ENCODE measurements around the gene HIVEP3.

The HIVEP3 gene

DNA sequence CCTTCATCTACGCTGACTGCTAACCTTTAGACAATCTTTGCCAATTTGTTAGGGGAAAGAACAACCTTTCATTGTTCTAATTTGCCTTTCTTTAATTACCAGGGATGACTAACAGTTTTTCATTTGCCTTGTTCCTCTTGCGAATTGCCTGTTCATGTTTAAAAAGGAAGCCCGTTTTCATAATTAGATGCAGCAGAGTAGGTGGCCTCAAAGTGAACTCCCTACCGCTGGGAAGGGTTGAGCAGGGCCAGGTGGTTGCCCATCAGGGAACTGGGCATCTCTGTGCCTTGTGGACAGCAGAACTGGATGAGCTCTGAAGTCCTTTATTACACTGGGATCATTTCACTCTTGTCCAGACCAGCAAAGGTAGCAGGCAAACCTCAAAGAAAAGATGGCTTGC lies 59.0 kb downstream of the HIVEP3 start:
- Histone ChIP-seq H3K27ac (ENCODE audit: low read depth, low read length, poor library complexity, severe bottlenecking) (no peak overlapping the region), H3K9me2 (ENCODE audit: low read depth, low read length) (no peaks in the 10 kb centered on the region), H3K4me3 (ENCODE audit: low read depth, low read length, poor library complexity, severe bottlenecking) (no peak overlapping the region), H4K20me1 (ENCODE audit: insufficient read depth, low read length) (no peaks in the 10 kb centered on the region), H3K27me3 (ENCODE audit: insufficient read depth, low read length) (no peaks in the 10 kb centered on the region), H3K9me3 (ENCODE audit: low read length) (no peaks in the 10 kb centered on the region), H3K4me1 (ENCODE audit: insufficient read depth, low read length, severe bottlenecking) (no peaks in the 10 kb centered on the region), H3K36me3 (ENCODE audit: insufficient read depth, low read length) (no peaks in the 10 kb centered on the region), H3K9ac (ENCODE audit: low read length) (no peak overlapping the region), H3K4me2 (ENCODE audit: low read length) (no peak overlapping the region), H3F3A (ENCODE audit: insufficient read depth, low read length) (no peaks in the 10 kb centered on the region), H2AFZ (ENCODE audit: low read length) (no peak overlapping the region), H3K79me2 (ENCODE audit: insufficient read depth, low read length) (no peaks in the 10 kb centered on the region)
- TF ChIP-seq, protein P1, sequence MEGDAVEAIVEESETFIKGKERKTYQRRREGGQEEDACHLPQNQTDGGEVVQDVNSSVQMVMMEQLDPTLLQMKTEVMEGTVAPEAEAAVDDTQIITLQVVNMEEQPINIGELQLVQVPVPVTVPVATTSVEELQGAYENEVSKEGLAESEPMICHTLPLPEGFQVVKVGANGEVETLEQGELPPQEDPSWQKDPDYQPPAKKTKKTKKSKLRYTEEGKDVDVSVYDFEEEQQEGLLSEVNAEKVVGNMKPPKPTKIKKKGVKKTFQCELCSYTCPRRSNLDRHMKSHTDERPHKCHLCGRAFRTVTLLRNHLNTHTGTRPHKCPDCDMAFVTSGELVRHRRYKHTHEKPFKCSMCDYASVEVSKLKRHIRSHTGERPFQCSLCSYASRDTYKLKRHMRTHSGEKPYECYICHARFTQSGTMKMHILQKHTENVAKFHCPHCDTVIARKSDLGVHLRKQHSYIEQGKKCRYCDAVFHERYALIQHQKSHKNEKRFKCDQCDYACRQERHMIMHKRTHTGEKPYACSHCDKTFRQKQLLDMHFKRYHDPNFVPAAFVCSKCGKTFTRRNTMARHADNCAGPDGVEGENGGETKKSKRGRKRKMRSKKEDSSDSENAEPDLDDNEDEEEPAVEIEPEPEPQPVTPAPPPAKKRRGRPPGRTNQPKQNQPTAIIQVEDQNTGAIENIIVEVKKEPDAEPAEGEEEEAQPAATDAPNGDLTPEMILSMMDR (IDR thresholded peaks at IDR 0.05; ENCODE audit: low read length), result no peak
- no peak for TF ChIP-seq EZH2 (IDR thresholded peaks at IDR 0.05; ENCODE audit: borderline replicate concordance, low read length)

DNA sequence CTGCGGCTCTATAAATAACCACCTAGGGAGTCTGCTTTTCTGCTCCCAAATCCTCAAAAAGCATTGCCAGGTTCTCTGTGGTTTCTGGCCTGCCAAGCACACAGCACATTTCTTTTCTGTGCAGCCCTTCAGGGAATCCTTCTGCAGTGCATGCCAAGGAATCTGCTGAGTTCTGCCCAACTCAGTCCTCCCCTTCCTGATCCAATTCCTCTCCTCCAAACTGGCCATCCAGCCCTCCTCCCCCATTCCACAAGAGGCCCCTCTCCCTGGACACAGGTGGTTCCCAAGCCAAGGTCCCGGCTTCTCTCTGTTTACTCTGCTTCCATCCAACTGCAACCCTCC lies 61.8 kb downstream of the HIVEP3 start:
- Histone ChIP-seq H3K36me3 (ENCODE audit: insufficient read depth, low read length) (no peaks in the 10 kb centered on the region; the same call in 1 of the 2 replicates), H3K9ac (ENCODE audit: low read length) (no peak overlapping the region), H3K79me2 (ENCODE audit: insufficient read depth, low read length) (no peaks in the 10 kb centered on the region), H3K9me2 (ENCODE audit: low read depth, low read length) (no peaks in the 10 kb centered on the region), H3F3A (ENCODE audit: insufficient read depth, low read length) (no peaks in the 10 kb centered on the region), H3K27me3 (ENCODE audit: insufficient read depth, low read length) (0 out of 2 replicates have a peak, but pooled peaks cover 4% of the 10 kb centered on the region), H3K27ac (ENCODE audit: low read depth, low read length, poor library complexity, severe bottlenecking) (no peak overlapping the region), H4K20me1 (ENCODE audit: insufficient read depth, low read length) (no peaks in the 10 kb centered on the region), H3K9me3 (ENCODE audit: low read length) (no peaks in the 10 kb centered on the region), H3K4me3 (ENCODE audit: low read depth, low read length, poor library complexity, severe bottlenecking) (no peak overlapping the region), H3K4me1 (ENCODE audit: insufficient read depth, low read length, severe bottlenecking) (no peaks in the 10 kb centered on the region), H3K4me2 (ENCODE audit: low read length) (no peak overlapping the region), H2AFZ (ENCODE audit: low read length) (no peak overlapping the region)
- TF ChIP-seq, protein P1 (IDR thresholded peaks at IDR 0.05; ENCODE audit: low read length), result no peak
- no peak for TF ChIP-seq EZH2 (IDR thresholded peaks at IDR 0.05; ENCODE audit: borderline replicate concordance, low read length)

DNA sequence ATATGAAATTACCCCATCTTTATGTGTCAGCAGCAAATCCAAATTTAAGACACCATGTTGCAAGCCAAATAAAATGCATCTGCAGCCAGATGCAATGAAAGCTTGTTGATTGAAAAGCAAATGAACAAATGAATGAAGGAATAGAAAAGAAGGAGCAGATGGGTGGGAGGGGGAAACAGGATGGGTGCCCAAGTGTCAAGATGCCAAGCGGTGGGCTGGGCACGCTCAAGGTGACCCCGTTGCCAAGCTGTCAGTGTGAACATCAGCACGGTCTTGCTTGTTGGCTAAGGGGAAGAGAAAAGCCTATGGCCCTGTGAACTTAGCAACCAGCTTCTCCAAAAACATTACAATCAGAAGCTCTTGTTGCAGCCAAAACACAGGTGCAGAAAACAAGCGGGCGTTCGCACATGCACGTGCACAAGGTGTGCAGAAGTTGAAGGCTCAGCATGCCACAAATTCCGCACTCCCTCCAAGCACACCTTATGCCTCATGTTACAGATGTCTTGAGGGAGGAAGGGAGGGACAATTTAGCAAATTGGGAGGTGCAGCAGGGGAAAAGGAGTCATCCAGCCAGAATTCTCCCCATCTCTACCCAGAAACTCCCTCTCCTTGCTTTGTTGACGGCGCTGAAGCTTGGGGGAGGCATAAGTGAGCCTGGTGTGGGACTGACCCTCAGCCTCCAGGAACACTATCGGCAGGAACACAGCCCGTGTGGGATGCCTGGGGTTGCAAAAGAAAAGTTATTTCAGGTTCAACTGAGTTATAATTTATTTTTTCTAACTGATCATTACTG lies 62.4 kb downstream of the HIVEP3 start:
- no peak overlapping the region for H3K4me2 ChIP-seq (ENCODE audit: low read length)
- no peaks in the 10 kb centered on the region for H3K9me3 ChIP-seq (ENCODE audit: low read length)
- no peaks in the 10 kb centered on the region for H3F3A ChIP-seq (ENCODE audit: insufficient read depth, low read length)
- no peaks in the 10 kb centered on the region for H4K20me1 ChIP-seq (ENCODE audit: insufficient read depth, low read length)
- H3K36me3 ChIP-seq (ENCODE audit: insufficient read depth, low read length), result no peaks in the 10 kb centered on the region; the same call in 1 of the 2 replicates
- no peak overlapping the region for H3K27ac ChIP-seq (ENCODE audit: low read depth, low read length, poor library complexity, severe bottlenecking)
- no peaks in the 10 kb centered on the region for H3K79me2 ChIP-seq (ENCODE audit: insufficient read depth, low read length)
- H3K4me1 ChIP-seq (ENCODE audit: insufficient read depth, low read length, severe bottlenecking), result no peaks in the 10 kb centered on the region
- H3K9ac ChIP-seq (ENCODE audit: low read length), result no peak overlapping the region
- no peak overlapping the region for H3K4me3 ChIP-seq (ENCODE audit: low read depth, low read length, poor library complexity, severe bottlenecking)
- TF ChIP-seq, protein P1 (IDR thresholded peaks at IDR 0.05; ENCODE audit: low read length), result no peak
- no peak for TF ChIP-seq EZH2 (IDR thresholded peaks at IDR 0.05; ENCODE audit: borderline replicate concordance, low read length)
- H3K9me2 ChIP-seq (ENCODE audit: low read depth, low read length), result no peaks in the 10 kb centered on the region
- no peak overlapping the region for H2AFZ ChIP-seq (ENCODE audit: low read length)
- H3K27me3 ChIP-seq (ENCODE audit: insufficient read depth, low read length), result 0 out of 2 replicates have a peak, but pooled peaks cover 4% of the 10 kb centered on the region

All from OCI-LY1 (cell line).